Lower lobe of right lung (tissue), 2 donors: ENCODE results near the gene CFAP99. TPM values are rescaled to one million over a fixed set of nuclear protein-coding genes. Genes with fewer than 3 reads are reported as not detected.
"Not testable (repeated sequence)": the region's sequence is repeated elsewhere in the genome, so short reads cannot be mapped to it uniquely, and the experiment has no call there.

ENCODE experiments used
- ATAC-seq, 2 donors: fragments of 200-7000 bp; cut with Tn5 transposase; one replicate each; pipeline ENCODE4 v1.9.1; 2020 to 2022; ENCODE audit warnings: mild to moderate bottlenecking in 2 of 2, moderate library complexity in 2 of 2
- DNase-seq: peaks from one replicate; pipeline ENCODE4 v3.0.0-alpha.2; 2020
- H3K27ac ChIP-seq: fragments of 200-600 bp; one replicate; pipeline ENCODE4 v1.8.0; 2022
- H3K27me3 ChIP-seq: fragments of 200-600 bp; one replicate; pipeline ENCODE4 v1.8.0; 2022; ENCODE audit warnings: low read depth
- H3K36me3 ChIP-seq: fragments of 200-600 bp; one replicate; pipeline ENCODE4 v1.8.0; 2022; ENCODE audit warnings: mild to moderate bottlenecking
- H3K4me1 ChIP-seq: fragments of 200-600 bp; one replicate; pipeline ENCODE4 v1.8.0; 2022
- H3K4me3 ChIP-seq: fragments of 200-600 bp; one replicate; pipeline ENCODE4 v1.8.0; 2022; ENCODE audit warnings: mild to moderate bottlenecking
- H3K9me3 ChIP-seq: fragments of 200-600 bp; one replicate; pipeline ENCODE4 v1.8.0; 2022
- intact Hi-C: fragments of 100-400 bp; cut with DNase I; formaldehyde crosslinking; loops from one replicate; pipeline ENCODE4 v1.11.0; 2022
- total RNA-seq: library from RNA; stranded (reverse); fragmentation: NEBNext Ultra II Directional; extraction: Animal tissue kit (Norgen Biotek cat#: 25700); gene quantifications from one replicate; pipeline ENCODE4 v1.2.1, GENCODE V29; 2021
- TF ChIP-seq, protein P1 (sequence below): fragments of 200-600 bp; IDR thresholded peaks from one replicate; pipeline ENCODE4 v1.8.0; 2022; ENCODE audit warnings: antibody characterized with exemption, mild to moderate bottlenecking
- donor health status: DM: no; HTN: yes; CAD: no; lungs with severe emphysema.

Gene CFAP99
- total RNA-seq, 1 donor from 2014 or later = 4.3 TPM

GRCh38 chr4:2375427-2375826 lies 43.3 kb upstream of the CFAP99 start:
- intact Hi-C loops = no loop called here
- no peaks in the 10 kb centered on the region for H3K9me3 ChIP-seq
- no peak overlapping the region for H3K4me3 ChIP-seq
- H3K27me3 ChIP-seq = no peaks in the 10 kb centered on the region
- H3K36me3 ChIP-seq = no peaks in the 10 kb centered on the region
- TF ChIP-seq, protein P1, sequence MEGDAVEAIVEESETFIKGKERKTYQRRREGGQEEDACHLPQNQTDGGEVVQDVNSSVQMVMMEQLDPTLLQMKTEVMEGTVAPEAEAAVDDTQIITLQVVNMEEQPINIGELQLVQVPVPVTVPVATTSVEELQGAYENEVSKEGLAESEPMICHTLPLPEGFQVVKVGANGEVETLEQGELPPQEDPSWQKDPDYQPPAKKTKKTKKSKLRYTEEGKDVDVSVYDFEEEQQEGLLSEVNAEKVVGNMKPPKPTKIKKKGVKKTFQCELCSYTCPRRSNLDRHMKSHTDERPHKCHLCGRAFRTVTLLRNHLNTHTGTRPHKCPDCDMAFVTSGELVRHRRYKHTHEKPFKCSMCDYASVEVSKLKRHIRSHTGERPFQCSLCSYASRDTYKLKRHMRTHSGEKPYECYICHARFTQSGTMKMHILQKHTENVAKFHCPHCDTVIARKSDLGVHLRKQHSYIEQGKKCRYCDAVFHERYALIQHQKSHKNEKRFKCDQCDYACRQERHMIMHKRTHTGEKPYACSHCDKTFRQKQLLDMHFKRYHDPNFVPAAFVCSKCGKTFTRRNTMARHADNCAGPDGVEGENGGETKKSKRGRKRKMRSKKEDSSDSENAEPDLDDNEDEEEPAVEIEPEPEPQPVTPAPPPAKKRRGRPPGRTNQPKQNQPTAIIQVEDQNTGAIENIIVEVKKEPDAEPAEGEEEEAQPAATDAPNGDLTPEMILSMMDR = no peak
- no peak for DNase-seq
- no peaks in the 10 kb centered on the region for H3K4me1 ChIP-seq
- H3K27ac ChIP-seq = no peak overlapping the region
- no peak for ATAC-seq

DNA sequence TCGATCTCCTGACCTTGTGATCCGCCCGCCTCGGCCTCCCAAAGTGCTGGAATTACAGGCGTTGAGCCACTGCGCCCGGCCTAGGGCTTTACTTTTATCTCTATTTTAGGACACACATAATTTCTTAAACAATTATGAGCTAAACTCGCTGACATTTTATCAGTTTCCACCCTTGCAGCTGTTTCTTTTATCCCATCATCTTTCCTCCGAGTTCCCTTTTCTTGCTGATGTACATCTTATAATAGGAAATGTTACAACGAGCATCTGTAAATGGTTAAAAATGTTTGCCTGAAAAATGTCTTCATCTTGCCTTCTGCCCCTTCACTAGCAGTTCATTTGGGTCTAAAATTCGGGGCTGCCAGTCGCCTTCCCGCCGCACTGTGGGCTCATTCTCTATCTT lies 41.5 kb upstream of the CFAP99 start:
- Histone ChIP-seq H3K4me3 (no peak overlapping the region), H3K36me3 (no peaks in the 10 kb centered on the region), H3K9me3 (no peaks in the 10 kb centered on the region), H3K27me3 (no peaks in the 10 kb centered on the region), H3K4me1 (no peaks in the 10 kb centered on the region), H3K27ac (no peak overlapping the region)
- no peak for ATAC-seq
- no peak for DNase-seq
- intact Hi-C loops = no loop called here
- TF ChIP-seq, protein P1 = no peak

- TF ChIP-seq, protein P1 = no peak
- Histone ChIP-seq H3K4me3 (no peak overlapping the region), H3K27ac (no peak overlapping the region), H3K27me3 (no peaks in the 10 kb centered on the region), H3K9me3 (no peaks in the 10 kb centered on the region), H3K36me3 (no peaks in the 10 kb centered on the region), H3K4me1 (no peaks in the 10 kb centered on the region)
- DNase-seq = no peak
- no peak for ATAC-seq
- intact Hi-C loops = no loop called here
These were observed 40.4 kb upstream of the CFAP99 start for GRCh38 chr4:2378401-2378800.

DNA sequence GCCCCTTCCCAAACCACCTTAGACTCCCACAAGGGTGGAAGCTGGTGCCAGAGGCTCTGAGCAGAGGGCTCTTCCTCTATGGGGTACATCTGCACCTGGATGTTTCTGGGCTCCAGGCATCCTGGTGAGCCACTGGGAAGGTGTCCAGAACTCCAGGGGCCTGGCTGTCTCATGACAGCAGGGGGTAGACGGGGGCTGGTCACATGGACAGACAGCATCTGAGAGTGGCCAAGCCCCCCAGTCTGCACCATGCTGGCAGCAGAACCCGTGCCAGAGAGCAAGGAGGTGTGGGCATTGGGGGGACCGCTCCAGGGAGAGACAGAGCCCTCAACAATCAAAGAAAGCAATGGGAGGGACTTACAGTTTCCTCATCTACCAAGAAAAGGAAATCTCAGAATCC lies 39.9 kb upstream of the CFAP99 start:
- no peaks in the 10 kb centered on the region for H3K36me3 ChIP-seq
- intact Hi-C loops = no loop called here
- no peak overlapping the region for H3K27ac ChIP-seq
- DNase-seq (no peak), ATAC-seq (no peak)
- H3K9me3 ChIP-seq = no peaks in the 10 kb centered on the region
- H3K27me3 ChIP-seq = no peaks in the 10 kb centered on the region
- TF ChIP-seq, protein P1 = no peak
- no peaks in the 10 kb centered on the region for H3K4me1 ChIP-seq
- no peak overlapping the region for H3K4me3 ChIP-seq

GRCh38 chr4:2380589-2380988 lies 38.2 kb upstream of the CFAP99 start:
- H3K9me3 ChIP-seq, ATAC-seq, DNase-seq, intact Hi-C loops, H3K36me3 ChIP-seq, H3K4me3 ChIP-seq, H3K27me3 ChIP-seq, H3K27ac ChIP-seq, H3K4me1 ChIP-seq: not testable (repeated sequence)

GRCh38 chr4:2382769-2383202 lies 36.0 kb upstream of the CFAP99 start:
- H3K9me3 ChIP-seq, H3K4me1 ChIP-seq, H3K4me3 ChIP-seq, intact Hi-C loops, H3K27me3 ChIP-seq, H3K27ac ChIP-seq, H3K36me3 ChIP-seq, ATAC-seq, DNase-seq: not testable (repeated sequence)

GRCh38 chr4:2383220-2383631 lies 35.5 kb upstream of the CFAP99 start:
- H3K27ac ChIP-seq, ATAC-seq, intact Hi-C loops, H3K4me1 ChIP-seq, DNase-seq, H3K9me3 ChIP-seq, H3K27me3 ChIP-seq, H3K4me3 ChIP-seq, H3K36me3 ChIP-seq: not testable (repeated sequence)
